H1 (cell line): ENCODE results near the gene PTK6. TPM values are rescaled to one million over a fixed set of nuclear protein-coding genes. Genes with fewer than 3 reads are reported as not detected.

Experiments used
- BRCA1 ChIP-seq: IDR thresholded peaks from 2 replicates; pipeline ENCODE4 v1.6.1; 2012; ENCODE audit warnings: low read depth, low read length, improper control_type of control experiment
- CBX5 ChIP-seq: fragments of 300-800, 300-1000 bp; sonication (generic); IDR thresholded peaks from 2 replicates; pipeline ENCODE4 v1.7.1; 2016; ENCODE audit warnings: antibody characterized with exemption, low read length, low read depth
- CREB1 ChIP-seq: IDR thresholded peaks from 2 replicates; pipeline ENCODE4 v1.6.1; 2012; ENCODE audit warnings: inconsistent platforms
- CTBP2 ChIP-seq: IDR thresholded peaks from 2 replicates; pipeline ENCODE4 v1.7.0; 2011; ENCODE audit warnings: borderline replicate concordance, mild to moderate bottlenecking, moderate library complexity, mixed read lengths, low read length; ENCODE audit not compliant: insufficient read depth, insufficient read length
- EP300 ChIP-seq, 2 experiments: IDR thresholded peaks; 1 replicate in 1 of 2; 2 replicates in 1 of 2; pipeline ENCODE4 v1.6.1; 2011 to 2012; ENCODE audit warnings: low read depth in 2 of 2, low read length in 2 of 2, mild to moderate bottlenecking in 2 of 2, borderline replicate concordance in 1 of 2, inconsistent platforms in 1 of 2, moderate library complexity in 1 of 2
- GABPA ChIP-seq: IDR thresholded peaks from 2 replicates; pipeline ENCODE4 v1.6.1; 2011; ENCODE audit warnings: mild to moderate bottlenecking, low read length, moderate library complexity, borderline replicate concordance; ENCODE audit not compliant: insufficient read depth
- GTF2F1 ChIP-seq: IDR thresholded peaks from 2 replicates; pipeline ENCODE4 v1.6.1; 2012; ENCODE audit warnings: low read depth, low read length, improper control_type of control experiment, borderline replicate concordance
- HDAC2 ChIP-seq, 2 experiments: fragments of 300-600 bp in 1 of 2; sonication (generic) in 1 of 2; IDR thresholded peaks; 2 replicates each; pipeline ENCODE4 v1.6.1; 2011 to 2012; ENCODE audit warnings: low read depth in 2 of 2, low read length in 2 of 2, mild to moderate bottlenecking in 2 of 2, moderate library complexity in 2 of 2, borderline replicate concordance in 1 of 2, inconsistent platforms in 1 of 2
- HDAC6 ChIP-seq: IDR thresholded peaks from one replicate; pipeline ENCODE4 v1.7.1; 2012; ENCODE audit warnings: low read depth, mild to moderate bottlenecking, inconsistent platforms, low read length, moderate library complexity
- JUND ChIP-seq: IDR thresholded peaks from 2 replicates; pipeline ENCODE4 v1.6.1; 2011; ENCODE audit warnings: mild to moderate bottlenecking, improper control_type of control experiment, low read length
- KDM5A ChIP-seq: fragments of 200-600 bp; IDR thresholded peaks from 2 replicates; pipeline ENCODE4 v1.7.1; 2012; ENCODE audit warnings: mild to moderate bottlenecking, low read length, inconsistent platforms, mixed read lengths
- MAFK ChIP-seq: IDR thresholded peaks from 2 replicates; pipeline ENCODE4 v1.6.1; 2012; ENCODE audit warnings: low read depth, mild to moderate bottlenecking, improper control_type of control experiment, low read length
- NRF1 ChIP-seq: IDR thresholded peaks from 2 replicates; pipeline ENCODE4 v1.6.1; 2011; ENCODE audit warnings: mild to moderate bottlenecking, low read depth, low read length, improper control_type of control experiment
- POLR2A ChIP-seq, 2 experiments: IDR thresholded peaks; 1 replicate in 1 of 2; 2 replicates in 1 of 2; pipeline ENCODE4 v1.6.1; 2011; ENCODE audit warnings: low read depth in 2 of 2, low read length in 2 of 2, mild to moderate bottlenecking in 2 of 2; ENCODE audit errors: control extremely low read depth in 1 of 2
- POU5F1 ChIP-seq: IDR thresholded peaks from 2 replicates; pipeline ENCODE4 v1.6.1; 2011; ENCODE audit warnings: low read depth, mild to moderate bottlenecking, low read length, moderate library complexity
- RBBP5 ChIP-seq: IDR thresholded peaks from 2 replicates; pipeline ENCODE4 v1.7.1; 2012; ENCODE audit warnings: low read depth, mild to moderate bottlenecking, inconsistent platforms, low read length, moderate library complexity, borderline replicate concordance
- RFX5 ChIP-seq: IDR thresholded peaks from 2 replicates; pipeline ENCODE4 v1.6.1; 2011; ENCODE audit warnings: low read depth, low read length, improper control_type of control experiment, borderline replicate concordance
- RNF2 ChIP-seq: fragments of 200-900, 300-1000 bp; sonication (generic); IDR thresholded peaks from 2 replicates; pipeline ENCODE4 v1.7.1; 2016; ENCODE audit warnings: borderline replicate concordance, low read depth, mild to moderate bottlenecking, antibody characterized with exemption, low read length; ENCODE audit not compliant: poor library complexity, severe bottlenecking; ENCODE audit errors: missing control alignments
- SIN3A ChIP-seq, 2 experiments: IDR thresholded peaks in 1 of 2; conservative IDR thresholded peaks in 1 of 2; 2 replicates each; pipeline ENCODE4 v1.6.1; 2011 to 2012; ENCODE audit warnings: low read length in 2 of 2, improper control_type of control experiment in 1 of 2, low read depth in 1 of 2, mild to moderate bottlenecking in 1 of 2
- SP4 ChIP-seq: IDR thresholded peaks from 2 replicates; pipeline ENCODE4 v1.6.1; 2012; ENCODE audit warnings: low read length, inconsistent platforms
- TBP ChIP-seq: IDR thresholded peaks from 2 replicates; pipeline ENCODE4 v1.6.1; 2011; ENCODE audit warnings: low read depth, low read length, improper control_type of control experiment
- TCF12 ChIP-seq: IDR thresholded peaks from 2 replicates; pipeline ENCODE4 v1.6.1; 2011; ENCODE audit warnings: low read depth, mild to moderate bottlenecking, low read length
- polyA plus RNA-seq, 7 experiments: library from polyadenylated mRNA; depleted of rRNA in 3 of 7; stranded (reverse) in 5 of 7; unstranded in 2 of 7; fragments of >200 nt in 5 of 7; fragments of 200-250 nt in 2 of 7; gene quantifications; 1 replicate in 5 of 7; 2 replicates in 1 of 7; 4 replicates in 1 of 7; pipeline versions ENCODE4 v1.2.1 to v1.2.3, GENCODE V29; 2011 to 2013; ENCODE audit warnings: missing spikeins in 2 of 7, mixed read lengths in 2 of 7
- total RNA-seq: library from RNA; stranded (reverse); fragmentation: NEBNext Ultra II Directional; extraction: Animal tissue kit (Norgen Biotek cat#: 25700); gene quantifications from 2 replicates; pipeline ENCODE4 v1.2.1, GENCODE V29; 2021
- TF ChIP-seq, protein P1 (sequence below): IDR thresholded peaks from 2 replicates; pipeline ENCODE4 v1.6.1; 2011; ENCODE audit warnings: low read length, improper control_type of control experiment

PTK6 gene
- total and polyA plus RNA-seq, 2 of the 8 experiments (the other 6 are each of a cell fraction or from before 2014, with no cell fraction given), result 0.12 to 0.19 TPM

- no peak for TF ChIP-seq SP4
- TF ChIP-seq JUND, result no peak
- no peak for TF ChIP-seq RBBP5
- no peak for TF ChIP-seq RNF2
- TF ChIP-seq HDAC2 (IDR thresholded peaks at IDR 0.05; ENCODE audit: borderline replicate concordance in 1 of 2, low read depth in 2 of 2, low read length in 2 of 2), result no peak
- no peak; a peak in 1 of 4 replicates for TF ChIP-seq SIN3A (conservative IDR thresholded peaks at IDR 0.05 in 1 of 2, IDR thresholded peaks at IDR 0.05 in 1 of 2; ENCODE audit: low read depth in 1 of 2, low read length in 2 of 2)
- no peak for TF ChIP-seq HDAC6
- TF ChIP-seq, protein P1, sequence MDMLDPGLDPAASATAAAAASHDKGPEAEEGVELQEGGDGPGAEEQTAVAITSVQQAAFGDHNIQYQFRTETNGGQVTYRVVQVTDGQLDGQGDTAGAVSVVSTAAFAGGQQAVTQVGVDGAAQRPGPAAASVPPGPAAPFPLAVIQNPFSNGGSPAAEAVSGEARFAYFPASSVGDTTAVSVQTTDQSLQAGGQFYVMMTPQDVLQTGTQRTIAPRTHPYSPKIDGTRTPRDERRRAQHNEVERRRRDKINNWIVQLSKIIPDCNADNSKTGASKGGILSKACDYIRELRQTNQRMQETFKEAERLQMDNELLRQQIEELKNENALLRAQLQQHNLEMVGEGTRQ, result no peak
- TF ChIP-seq MAFK, result no peak
- TF ChIP-seq KDM5A, result no peak
- no peak for TF ChIP-seq POU5F1
- no peak for TF ChIP-seq NRF1
- no peak for TF ChIP-seq CTBP2
- peak; percentile 77; the same call in 1 of the 2 replicates for TF ChIP-seq GABPA
- TF ChIP-seq POLR2A (IDR thresholded peaks at IDR 0.05; ENCODE audit: control extremely low read depth in 1 of 2, low read depth in 2 of 2, low read length in 2 of 2), result no peak
- no peak for TF ChIP-seq GTF2F1
- TF ChIP-seq TCF12, result peak; percentile 88; the same call in 1 of the 2 replicates
- TF ChIP-seq EP300 (IDR thresholded peaks at IDR 0.05; ENCODE audit: borderline replicate concordance in 1 of 2, low read depth in 2 of 2, low read length in 2 of 2), result no peak
- peak; percentile 69 for TF ChIP-seq CREB1
- no peak for TF ChIP-seq RFX5
- no peak for TF ChIP-seq BRCA1
- TF ChIP-seq TBP, result no peak
- no peak for TF ChIP-seq CBX5
These were observed 41.2 kb downstream of the PTK6 start (continued) for GRCh38 chr20:63495741-63496595.
